ENCODE measurements around the gene DRAM1.

DNA sequence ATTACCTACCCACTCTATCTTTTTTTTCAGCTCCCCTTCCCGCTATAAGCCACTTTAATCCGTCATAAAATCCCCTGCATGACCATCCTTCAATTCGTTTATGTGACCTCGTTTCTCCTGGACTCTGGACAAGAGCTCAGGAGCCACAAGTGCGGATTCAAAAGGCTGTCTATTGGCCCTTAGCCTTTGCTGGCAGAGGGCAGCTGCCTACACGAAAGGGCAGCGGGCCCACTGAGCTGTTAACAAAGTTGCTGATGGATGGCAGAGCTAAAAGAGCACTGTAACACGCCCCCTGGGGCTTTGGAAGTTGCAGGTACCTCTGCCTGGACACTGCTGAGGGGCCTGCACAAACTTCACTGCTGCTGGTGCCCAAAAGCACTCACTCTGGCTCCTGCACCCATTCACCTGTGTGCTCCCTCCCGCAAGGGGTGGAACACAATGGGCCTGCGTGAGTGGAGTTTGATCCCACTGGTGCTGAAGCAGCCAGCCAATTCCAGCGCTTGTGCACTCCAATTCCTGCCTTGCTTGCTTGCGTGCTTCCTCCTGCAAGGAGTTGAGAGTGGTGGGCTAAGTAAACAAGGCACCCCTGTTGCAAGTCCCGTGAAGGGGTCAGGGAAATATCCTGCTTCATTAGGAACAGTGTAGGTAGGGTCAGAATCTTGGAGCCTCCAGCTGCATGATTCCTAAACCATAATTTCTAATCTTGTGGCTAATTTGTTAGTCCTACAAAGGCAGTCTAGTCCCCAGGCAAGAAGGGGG, 10.6 kb upstream of the DRAM1 start:
- no peak for TF ChIP-seq POLR2A (IDR thresholded peaks at IDR 0.05; ENCODE audit: low read depth)
- TF ChIP-seq, protein P1, sequence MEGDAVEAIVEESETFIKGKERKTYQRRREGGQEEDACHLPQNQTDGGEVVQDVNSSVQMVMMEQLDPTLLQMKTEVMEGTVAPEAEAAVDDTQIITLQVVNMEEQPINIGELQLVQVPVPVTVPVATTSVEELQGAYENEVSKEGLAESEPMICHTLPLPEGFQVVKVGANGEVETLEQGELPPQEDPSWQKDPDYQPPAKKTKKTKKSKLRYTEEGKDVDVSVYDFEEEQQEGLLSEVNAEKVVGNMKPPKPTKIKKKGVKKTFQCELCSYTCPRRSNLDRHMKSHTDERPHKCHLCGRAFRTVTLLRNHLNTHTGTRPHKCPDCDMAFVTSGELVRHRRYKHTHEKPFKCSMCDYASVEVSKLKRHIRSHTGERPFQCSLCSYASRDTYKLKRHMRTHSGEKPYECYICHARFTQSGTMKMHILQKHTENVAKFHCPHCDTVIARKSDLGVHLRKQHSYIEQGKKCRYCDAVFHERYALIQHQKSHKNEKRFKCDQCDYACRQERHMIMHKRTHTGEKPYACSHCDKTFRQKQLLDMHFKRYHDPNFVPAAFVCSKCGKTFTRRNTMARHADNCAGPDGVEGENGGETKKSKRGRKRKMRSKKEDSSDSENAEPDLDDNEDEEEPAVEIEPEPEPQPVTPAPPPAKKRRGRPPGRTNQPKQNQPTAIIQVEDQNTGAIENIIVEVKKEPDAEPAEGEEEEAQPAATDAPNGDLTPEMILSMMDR (IDR thresholded peaks at IDR 0.05): no peak
